ENCODE data around the gene FXYD6.
"Not testable (repeated sequence)": the region's sequence is repeated elsewhere in the genome, so short reads cannot be mapped to it uniquely, and the experiment has no call there.

Gene FXYD6

GRCh38 chr11:117815262-117815803, 61.1 kb downstream of the FXYD6 start:
- FAIRE-seq, result no peak

DNA sequence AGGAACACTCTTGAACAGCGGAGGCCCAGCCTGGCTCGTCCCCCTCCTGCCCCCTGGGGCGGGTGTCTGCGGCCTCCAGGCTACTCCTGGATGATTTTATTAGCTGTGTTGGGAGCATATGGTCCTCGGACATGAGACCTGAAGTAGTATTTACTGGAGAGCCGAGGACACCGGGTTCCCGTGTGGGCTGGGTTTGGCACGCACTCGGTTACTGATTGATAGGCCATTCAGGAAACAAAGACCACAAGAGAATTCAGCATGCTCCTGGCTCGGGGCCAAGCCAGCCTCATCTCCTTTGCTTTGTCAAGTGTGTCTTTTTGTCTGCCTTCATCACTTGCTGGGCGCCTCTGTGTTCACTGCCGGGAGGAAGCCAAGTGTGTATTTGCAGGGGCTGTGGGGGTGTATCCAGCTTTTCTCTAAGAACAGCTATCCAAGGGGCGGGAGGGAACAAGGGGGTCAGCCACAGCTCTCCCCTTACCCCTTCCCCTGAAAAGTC, 61.6 kb downstream of the FXYD6 start:
- FAIRE-seq, result no peak

- no peak for FAIRE-seq
These were observed 62.2 kb downstream of the FXYD6 start for GRCh38 chr11:117814204-117814765.

DNA sequence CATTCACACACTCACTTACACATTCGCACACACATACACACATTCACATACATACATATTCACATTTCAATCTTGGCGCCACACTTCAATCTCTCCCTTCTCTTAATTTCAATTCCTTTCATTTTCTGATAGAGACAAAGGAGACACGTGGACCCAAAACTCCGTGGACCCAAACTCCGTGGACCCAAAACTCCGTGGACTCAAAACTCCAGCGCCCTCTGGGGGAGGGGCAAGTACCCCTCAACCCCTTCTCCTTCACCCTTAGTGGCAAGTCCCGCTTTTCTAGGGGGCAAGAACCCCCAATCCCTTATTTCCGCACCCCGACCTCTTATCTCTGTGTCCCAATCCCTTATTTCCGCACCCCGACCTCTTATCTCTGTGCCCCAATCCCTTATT, 66.4 kb downstream of the FXYD6 start:
- not testable (repeated sequence) for FAIRE-seq

DNA sequence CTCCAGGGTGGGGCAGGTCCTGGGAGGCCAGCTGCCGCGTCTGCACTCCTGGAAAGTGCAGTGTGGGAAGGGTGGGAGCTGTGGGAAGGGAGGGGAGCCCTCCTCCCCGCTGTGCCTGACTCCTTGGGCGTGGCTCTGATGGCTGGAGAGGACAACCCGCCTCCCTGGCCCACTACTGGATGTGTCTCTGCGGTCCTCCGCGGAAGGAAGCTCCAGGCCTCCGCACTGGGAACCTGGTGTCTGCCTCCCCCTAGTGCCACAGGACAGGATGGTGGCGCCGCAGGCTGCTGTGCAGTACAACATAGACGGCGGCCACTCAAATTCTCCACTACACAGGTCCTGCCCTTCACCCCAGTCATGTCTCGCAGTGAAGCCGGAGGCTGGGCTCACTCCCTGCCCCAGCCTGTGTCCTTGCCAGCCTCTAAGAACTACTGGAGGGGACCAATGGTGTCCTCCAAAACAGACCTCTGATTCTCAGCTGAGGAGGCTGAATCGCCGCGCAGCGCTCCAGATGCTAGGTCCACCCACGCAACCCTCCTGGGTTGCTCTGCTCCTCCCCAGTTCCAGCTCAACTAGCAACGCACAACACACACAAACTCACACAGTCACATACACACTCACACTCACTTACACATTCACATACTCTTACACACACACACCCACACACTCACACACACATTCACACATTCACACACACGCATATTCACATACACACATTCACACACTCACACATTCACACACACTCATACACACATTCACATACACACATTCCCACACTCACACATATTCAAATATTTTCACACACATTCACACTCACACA, 67.0 kb downstream of the FXYD6 start:
- no peak for FAIRE-seq

DNA sequence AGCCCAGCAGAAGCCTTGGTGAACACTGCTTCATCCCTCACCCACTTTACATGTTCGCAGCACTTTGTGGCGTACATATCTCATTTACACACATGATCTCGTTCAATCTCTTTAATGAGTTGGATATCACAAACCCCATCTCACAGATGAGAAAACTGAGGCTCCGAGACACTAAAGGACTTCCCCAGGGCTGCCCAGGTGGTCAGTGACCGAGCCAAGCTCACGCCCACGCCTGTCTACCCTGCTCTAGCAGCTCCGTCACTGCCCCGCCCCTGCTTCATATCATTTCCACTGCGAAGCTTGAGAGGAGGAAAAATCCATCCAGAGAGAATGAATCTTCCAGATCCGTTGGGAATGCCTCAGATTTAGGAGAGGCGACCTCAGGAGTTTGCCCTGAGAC, 67.7 kb downstream of the FXYD6 start:
- FAIRE-seq, result no peak

- no peak for FAIRE-seq
These were observed 68.8 kb downstream of the FXYD6 start for GRCh38 chr11:117807482-117808327.

DNA sequence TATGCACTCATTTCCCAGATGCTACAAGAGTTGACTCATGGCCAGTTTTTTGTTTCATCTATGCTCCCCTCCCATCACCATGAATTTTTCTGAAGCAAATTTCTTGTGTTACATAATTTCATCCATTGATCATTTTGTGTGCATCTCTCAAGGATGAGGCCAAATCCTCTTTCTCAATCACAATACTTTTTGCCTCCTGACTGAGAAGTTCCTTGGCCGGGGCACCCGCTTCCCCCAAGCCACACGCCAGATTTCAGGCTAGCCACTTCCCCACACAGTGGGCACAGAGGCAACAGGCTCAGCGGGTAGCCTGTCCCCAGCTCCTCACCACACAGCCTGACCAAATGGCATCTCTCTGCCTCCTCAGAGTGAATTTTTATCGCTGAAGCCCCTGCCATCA, 69.6 kb downstream of the FXYD6 start:
- no peak for FAIRE-seq

DNA sequence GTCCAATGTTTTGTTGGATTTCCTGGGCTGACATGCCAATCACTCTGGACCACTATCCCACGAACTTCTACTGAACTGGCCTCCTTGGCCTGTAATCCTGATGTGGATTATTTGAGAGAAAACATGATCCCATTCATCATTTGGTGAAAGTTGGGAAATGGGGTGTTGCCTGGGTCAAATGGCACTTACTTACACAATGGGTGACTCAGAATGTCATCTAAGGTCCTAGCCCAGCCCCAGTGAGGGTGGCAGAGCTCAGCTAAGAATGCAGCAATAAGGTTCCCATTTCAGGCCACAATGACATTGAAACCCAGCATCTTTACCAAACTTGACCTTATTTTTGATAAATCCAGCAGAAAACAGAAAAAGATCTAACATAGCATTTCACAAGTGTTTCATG, 71.4 kb downstream of the FXYD6 start:
- FAIRE-seq, result no peak

DNA sequence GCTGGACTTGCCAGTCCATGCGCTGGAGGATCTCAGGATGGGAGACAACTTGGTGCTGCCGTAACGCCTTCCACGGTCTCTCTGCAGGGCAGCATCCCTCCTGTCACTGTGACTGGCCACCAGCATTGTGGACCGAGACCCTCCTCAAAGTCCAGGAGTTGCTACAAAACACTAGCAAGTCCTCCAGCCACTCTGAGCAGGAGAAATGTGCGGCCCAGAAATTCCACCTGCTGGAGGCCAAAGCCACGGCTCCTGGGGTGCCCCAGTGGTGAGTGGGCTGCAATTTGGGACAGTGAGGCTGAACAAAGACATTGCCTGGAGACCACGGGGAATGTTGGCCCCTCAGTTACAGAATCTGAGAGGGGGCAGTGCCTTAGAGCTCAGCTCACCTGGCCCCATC, 72.6 kb downstream of the FXYD6 start:
- no peak for FAIRE-seq

- no peak for FAIRE-seq
These were observed 76.8 kb downstream of the FXYD6 start for GRCh38 chr11:117799634-117800033.

- no peak for FAIRE-seq
These were observed 79.5 kb downstream of the FXYD6 start, which contains the start of gene DSCAML1 for GRCh38 chr11:117796872-117797529. Gene DSCAML1, minus strand, starts transcription at chr11:117797216. Its CDS starts 137 bp downstream, at chr11:117797079.

- FAIRE-seq, result no peak
These were observed 80.0 kb downstream of the FXYD6 start for GRCh38 chr11:117796456-117796871.

DNA sequence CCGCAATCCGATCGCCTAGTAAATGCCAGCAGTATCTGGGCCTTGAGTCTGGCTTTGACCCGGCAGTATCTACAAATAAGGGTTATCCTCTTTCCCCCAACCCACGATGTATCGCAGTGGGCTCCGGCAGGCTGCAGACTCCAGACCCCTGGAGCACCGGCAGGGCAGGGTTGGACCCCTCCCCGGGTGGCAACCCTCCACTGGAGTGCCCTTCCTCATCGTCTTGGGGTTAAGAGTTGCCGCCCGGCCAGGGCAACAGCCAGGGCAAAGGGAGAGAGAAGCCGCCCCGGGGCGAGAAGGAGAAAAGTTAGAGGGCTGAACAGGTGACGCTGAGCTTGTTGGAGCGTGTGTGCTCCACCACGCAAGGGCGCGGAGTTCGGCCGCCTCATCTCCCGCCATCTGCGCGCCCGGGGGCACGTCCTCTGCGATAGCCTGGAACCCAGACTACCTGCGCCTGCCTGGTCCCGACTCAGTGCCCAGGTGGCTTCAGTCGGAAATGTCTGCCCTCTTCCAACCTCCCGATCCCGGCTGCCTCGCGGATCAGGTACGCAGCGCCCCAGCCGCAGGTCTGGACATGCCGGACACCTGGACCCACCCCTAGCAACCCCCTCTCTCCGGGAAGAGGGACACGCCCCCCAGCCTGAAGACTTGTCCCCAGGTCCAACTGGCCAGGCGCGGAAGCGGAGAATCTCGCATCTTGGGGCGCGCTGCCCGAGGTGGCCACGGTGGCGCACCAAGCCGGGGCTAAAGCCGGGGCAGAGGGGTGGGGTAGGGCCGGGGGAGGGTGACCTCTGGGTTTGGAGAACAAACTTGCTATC, 80.6 kb downstream of the FXYD6 start:
- FAIRE-seq, result no peak

DNA sequence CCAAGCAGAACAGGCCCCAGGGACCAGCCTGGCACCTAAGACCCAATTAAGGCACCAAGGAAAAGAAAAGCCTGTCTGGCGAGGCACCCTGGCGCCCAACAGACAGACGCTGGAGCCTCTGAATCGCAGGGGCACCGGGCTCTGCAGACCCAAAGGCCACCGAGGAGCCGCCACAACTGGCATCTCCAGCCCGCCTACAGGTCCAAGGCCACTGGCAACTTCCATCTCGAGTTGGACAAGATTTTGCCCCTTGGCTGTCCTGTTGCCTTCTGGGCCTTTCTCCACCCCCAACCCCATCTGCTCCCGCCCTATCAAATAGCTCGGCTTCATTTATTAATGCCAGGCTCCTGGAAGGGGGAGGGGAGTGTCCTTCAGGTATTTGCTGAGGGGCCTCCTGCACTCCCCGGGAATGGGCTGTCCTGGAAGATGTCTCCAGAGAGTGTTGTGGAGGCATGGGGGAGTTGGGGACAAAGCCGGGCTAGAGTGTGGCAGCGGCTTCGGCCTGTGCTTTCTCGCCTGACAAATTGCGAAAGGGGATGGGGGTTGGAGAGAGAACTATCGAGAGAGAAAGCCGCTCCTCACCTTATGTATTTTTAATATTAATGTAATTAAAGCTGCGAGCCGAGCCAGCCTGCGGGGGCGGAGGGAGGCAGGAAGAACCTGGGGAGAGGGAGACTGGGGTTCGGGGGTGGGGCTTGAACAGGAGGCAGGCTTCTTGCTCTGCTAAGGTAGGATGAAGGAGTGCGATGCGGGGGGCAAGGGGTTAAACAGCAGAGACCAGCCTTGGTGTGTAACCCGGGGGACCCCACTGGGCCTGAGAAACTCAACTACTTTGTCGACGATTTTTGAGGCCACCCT, 81.5 kb downstream of the FXYD6 start:
- FAIRE-seq, result no peak

GRCh38 chr11:117794135-117794534, 82.3 kb downstream of the FXYD6 start:
- FAIRE-seq, result no peak

- no peak for FAIRE-seq
These were observed 82.9 kb downstream of the FXYD6 start for GRCh38 chr11:117793583-117793982.

DNA sequence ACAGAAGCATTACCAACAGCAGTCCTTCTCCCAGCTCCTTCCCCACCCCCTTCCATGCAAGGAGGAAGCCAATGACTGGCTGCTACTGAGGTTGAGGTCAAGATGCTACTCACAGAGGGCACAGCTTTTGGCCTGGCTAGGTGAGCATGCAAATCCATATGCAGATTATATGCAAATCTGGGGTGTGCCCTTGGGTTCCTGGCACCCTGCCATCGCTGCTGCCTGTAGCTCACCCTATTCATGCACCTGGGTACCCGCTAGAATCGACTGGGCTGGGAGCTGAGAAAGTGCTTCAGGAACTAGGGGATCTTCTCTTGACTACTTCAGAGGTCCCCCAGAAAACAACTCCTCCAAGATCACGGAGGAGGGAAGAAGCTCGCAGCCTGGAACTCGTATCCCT, 83.5 kb downstream of the FXYD6 start:
- FAIRE-seq, result no peak

DNA sequence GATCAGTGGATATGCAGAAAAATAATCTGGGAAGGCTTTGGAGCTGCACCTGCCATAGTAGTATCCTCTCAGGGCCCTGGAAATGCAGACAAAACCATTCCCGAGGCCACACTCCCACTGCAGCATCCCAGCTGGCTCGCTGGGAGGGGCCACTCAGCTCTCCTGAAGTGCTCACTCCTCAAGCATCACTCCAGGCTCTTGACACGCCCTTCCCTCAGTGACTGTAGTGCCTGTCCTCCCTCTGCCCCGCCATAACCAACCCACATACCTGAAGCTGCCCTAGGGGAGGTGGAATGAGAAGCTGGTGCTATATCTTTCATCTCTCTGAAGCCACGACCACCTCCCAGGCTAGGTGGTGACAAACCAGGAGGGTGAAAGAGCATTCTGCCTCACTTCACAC, 84.2 kb downstream of the FXYD6 start:
- no peak for FAIRE-seq

DNA sequence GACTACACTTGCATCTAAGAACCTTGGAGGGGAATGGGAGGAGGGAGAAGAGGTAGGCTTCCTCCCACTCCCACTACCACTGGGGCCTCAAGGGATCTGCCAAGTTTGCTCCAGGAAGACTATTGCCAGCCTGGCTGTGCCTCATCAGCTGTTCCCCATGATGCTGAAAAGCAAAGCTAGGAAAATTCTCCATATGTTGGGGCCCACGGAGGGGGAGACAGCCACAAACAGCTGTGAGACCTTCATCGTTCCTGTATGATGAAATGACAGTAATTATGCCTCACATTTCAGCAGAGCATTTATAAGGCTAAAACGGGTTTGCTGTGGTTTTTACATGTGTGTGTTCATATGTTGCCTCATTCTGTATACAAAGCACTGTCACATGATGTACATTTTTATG, 86.2 kb downstream of the FXYD6 start:
- no peak for FAIRE-seq

GRCh38 chr11:117789241-117789640, 87.2 kb downstream of the FXYD6 start:
- FAIRE-seq, result no peak

All from A204.1 (cell line).